GM21619 (cell line): ENCODE measurements around the gene ZNF546.
"Not testable (repeated sequence)": the region's sequence is repeated elsewhere in the genome, so short reads cannot be mapped to it uniquely, and the experiment has no call there.

Source experiments
- ATAC-seq: cut with Tn5 transposase; IDR thresholded peaks from one replicate; pipeline ENCODE4 v1.9.1; 2021; ENCODE audit not compliant: unreplicated experiment

Gene ZNF546

DNA sequence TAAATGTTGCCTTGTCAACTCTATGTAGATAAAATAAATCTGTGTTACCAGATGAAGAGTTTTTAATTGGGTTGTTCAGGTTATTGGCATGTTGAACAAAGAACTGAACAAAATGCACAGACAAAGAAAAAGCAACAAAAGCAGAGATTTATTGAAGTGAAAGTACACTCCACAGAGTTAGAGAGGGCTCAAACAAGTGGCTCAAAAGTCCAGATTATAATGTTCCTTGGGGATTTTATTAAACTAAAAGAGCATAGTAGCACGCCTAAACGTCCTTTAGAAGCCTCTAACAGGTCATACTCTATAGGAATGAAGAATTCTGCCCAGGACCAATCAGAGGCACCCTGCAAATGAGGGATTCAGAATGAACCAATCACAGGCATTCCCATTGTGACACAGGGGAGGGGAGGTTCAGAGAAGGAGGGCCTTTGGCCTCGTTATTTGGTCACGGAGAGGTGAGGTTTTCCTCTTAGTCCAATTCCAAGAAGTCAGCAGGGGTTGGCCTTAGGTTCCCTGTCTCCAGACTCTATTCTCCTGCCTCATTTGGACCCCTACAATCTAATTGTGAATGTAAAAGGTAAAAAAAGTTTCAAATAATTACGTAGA is 13.1 kb upstream of the ZNF546 start:
- ATAC-seq: no peak

DNA sequence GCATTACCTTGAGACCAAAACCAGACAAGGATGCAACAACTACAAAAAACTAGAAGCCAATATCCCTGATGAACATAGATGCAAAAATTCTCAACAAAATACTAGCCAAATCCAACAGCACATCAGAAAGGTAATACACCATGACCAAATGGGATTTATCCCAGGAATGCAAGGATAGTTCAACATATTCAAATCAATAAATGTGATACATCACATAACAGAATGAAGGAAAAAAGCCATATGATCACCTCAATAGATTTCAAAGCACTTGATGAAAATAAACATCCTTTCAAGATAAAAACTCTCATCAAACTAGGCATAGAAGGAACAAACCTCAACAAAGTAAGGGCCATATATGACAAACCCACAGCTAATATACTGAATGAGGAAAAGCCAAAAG is 10.2 kb upstream of the ZNF546 start:
- ATAC-seq: no peak

DNA sequence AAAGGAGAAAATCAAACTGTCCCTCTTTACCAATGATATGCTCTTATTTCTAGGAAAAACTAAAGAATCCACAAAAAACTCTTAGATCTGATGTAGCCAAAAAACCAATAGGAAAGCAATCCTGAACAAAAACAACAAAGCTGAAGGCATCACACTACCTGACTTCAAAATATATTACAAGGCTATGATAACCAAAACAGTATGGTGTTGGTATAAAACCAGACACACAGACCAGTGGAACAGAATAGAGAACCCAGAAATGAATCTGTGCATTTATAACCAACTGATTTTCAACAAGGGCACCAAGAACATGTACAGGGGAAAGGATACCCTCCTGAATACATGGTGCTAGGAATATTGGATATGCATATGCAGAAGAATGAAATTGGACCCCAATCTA is 9.7 kb upstream of the ZNF546 start:
- no peak for ATAC-seq

DNA sequence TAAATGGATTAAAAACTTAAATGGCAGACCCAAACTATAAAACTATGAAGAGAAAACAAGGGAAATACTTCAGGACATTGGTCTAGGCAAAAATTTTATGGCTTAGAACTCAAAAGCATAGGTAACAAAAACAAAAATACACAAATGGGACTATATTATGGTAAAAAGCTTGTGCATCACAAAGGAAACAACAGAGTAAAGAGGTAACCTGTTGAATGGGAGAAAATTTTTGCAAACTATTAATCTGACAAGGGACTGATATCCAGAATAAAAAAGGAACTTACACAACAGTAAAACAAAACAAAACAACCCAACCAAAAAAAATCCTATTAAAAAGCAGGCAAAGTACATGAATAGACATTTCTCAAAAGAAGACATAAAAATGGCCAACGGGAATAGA is 9.3 kb upstream of the ZNF546 start:
- no peak for ATAC-seq

DNA sequence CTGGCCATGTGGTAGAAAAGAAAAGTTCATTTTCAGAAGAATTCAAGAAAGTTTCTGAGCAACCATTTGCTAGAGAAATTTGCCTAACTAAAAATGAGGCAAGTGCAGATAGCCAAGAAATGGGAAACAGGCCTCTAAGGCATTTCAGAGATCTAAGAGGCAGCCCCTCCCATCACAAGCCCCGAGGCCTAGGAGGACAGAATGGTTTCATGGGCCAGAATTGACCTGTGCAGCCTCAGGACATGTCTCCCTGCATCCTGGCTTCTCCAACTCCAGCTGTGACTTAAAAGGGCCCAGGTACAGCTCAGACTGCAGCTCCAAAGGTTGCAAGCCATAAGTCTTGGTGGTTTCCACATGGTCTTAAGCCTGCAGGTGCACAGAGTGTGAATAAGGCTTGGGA is 3.3 kb upstream of the ZNF546 start:
- ATAC-seq: no peak

DNA sequence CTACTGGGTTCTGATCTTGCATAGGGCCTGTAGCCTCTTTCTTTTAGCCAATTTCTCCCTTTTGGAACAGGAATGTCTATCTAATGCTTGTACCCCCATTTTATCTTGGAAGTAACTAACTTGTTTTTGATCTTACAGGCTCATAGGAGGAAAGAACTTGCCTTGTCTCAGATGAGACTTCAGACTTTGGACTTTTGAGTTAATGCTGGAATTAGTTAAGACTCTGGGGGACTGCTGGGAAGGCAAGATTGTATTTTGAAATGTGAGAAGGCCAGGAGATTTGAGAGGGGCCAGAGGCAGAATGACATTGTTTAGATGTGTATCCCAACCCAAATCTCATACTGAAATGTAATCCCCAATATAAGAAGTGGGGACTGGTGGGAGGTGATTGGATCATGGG is 2.5 kb upstream of the ZNF546 start:
- no peak for ATAC-seq

DNA sequence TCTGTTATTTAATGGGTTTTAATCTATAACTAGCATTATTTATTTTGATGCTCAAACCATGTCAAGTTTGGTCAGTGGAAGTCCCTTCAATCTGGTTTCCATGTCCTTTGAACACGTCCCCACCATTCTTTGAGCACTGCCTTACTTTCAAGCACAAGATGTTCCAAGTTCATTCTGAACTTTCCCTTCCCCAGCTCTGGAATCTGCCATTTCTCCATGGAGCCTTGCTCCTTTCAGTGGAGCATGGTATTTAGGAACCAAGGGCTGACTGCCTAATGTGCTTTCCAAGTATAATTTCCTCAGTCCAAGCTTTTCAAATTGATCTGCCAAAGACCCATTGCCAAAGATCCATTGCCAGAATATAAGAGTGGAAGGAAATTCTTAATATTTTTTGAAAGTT is 1.1 kb upstream of the ZNF546 start:
- ATAC-seq: no peak

DNA sequence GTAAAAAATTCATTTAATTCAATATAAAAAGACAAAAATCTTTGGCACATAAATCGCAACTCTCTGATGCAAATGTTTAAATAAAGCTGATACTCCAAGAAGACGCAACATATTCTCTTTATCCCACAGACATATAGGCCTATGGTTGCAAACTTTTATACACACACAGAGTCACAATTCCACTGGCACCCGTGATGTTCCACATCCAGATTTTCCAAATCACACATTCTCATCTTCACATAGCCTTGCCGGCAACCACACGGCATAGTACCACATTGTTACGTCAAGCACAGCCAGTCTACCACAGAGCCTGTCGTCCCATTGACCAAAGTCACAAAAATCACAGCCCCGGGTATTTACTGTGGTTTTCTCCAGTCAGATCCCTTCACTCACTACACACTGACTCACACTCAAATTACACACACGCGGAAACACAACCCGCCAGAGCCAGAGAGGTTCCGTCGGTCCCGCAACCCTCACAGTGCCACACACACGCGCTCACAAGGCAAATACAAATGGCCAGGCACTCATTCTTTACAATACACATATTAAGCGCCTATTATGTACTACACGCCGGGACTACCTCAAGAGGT is 546 bp upstream of the ZNF546 start:
- ATAC-seq: peak; percentile 22

DNA sequence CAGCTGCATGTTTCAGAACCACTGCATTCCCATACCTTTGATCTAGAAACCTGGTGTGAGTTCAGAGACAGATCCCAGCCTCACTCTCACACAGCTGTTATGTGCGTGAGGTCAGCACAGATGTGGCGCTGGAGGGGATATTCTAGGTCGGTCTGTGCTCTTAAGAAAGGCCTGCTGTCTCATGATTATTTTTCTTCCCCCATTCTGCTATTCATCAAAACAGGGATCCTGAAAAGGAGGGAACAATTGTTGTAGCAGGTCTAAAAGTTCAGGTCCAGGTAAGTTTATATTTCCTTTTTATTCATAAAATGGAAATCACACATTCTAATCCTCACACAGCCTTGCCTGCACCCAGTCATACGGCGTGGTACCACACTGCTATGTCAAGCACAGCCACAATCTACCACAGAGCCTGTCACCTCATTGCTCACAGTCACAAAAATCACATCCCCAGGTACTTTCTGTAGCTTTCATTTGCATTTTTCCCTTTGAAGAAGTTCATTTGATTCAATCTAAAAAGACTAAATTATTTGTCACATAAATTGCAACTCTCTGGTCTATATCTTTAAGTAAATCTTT is 867 bp downstream of the ZNF546 start:
- peak; percentile 13 for ATAC-seq

DNA sequence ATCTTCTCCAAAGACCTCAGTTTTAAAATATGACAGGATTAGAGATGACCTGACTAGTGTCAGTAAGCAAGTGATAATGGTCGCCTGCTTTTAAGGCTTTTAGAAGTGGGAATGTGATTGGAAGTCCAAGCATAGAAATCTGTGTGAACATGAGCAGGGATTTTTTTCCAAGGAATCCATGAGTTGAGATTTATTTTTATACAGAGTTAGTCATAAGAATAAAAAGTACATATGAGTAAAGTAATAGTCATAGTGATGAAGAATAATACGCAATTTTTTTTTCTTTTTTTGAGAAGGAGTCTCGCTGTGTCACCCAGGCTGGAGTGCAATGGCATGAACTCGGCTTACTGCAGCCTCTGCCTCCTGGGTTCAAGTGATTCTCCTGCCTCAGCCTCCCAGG is 1.6 kb downstream of the ZNF546 start:
- no peak for ATAC-seq

DNA sequence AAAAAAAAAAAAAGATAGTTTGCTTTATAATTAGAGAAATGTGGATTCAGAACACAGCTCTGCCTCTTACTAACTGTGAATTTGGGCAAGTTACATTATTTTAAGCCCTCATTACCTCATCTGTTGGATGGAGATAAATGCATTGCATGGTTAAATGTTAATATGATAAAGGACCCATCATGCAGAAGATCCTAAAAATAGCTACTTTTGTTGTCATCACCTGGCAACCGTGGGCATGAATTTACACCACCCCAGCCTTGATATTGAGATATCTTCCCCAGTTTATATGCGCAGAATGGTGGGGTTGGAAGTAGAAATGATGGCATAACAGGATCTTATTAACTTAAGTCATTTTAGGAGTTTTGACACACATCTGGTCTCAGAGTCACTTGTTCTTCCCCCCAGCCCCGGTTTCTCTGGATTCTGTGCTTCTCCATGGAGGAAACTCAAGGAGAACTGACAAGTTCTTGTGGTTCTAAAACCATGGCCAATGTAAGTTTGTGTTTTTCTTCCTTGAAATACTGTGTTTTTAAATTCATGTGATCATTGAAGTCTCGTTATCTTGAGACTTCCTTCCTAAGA is 8.9 kb downstream of the ZNF546 start:
- ATAC-seq: no peak

DNA sequence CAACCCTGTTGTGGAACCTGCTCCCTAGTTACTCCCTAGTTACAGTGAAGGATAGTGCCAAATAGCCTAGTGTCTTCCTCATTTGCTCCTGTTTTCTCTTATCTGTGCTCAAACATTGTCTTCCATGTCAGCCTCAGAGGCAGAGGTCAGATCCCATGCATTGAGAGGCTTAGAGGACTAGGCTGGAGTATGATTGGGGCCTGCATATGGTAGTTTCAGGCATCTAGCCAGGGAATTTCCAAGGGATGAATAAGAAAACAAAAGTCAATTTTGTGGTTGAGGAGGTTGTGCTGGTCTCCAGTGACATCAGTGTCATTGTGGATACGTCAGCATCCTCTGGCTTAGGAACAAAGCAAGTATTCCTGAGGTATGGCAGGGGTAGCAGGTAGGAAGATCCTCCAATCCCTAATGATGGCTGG is 9.4 kb downstream of the ZNF546 start:
- ATAC-seq: no peak

DNA sequence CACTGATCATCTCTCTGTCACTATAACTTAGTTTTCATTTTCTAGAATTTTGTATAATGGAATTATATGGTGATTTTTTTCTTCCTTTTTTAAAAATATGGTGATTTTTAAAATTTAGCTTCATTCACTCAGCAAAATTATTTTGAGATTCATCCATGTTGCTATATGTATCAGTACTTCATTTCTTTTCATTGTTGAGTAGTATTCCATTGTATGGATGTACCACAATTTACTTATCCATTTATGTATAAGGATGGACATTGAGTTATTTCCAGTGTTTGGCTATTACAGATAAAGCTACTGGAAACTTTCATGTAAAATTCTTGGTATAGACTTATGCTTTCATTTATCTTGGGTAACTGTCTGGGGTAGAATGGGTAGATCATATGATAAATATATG is 12.8 kb downstream of the ZNF546 start:
- ATAC-seq: no peak

DNA sequence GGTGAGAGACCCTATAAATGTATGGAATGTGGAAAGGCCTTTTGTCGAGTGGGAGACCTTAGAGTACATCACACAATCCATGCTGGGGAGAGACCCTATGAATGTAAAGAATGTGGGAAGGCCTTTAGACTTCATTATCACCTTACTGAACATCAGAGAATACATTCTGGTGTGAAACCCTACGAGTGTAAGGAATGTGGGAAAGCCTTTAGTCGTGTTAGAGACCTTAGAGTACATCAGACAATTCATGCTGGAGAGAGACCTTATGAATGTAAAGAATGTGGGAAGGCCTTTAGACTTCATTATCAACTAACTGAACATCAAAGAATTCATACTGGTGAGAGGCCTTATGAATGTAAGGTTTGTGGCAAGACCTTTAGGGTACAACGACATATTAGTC is 17.1 kb downstream of the ZNF546 start:
- ATAC-seq: no peak

DNA sequence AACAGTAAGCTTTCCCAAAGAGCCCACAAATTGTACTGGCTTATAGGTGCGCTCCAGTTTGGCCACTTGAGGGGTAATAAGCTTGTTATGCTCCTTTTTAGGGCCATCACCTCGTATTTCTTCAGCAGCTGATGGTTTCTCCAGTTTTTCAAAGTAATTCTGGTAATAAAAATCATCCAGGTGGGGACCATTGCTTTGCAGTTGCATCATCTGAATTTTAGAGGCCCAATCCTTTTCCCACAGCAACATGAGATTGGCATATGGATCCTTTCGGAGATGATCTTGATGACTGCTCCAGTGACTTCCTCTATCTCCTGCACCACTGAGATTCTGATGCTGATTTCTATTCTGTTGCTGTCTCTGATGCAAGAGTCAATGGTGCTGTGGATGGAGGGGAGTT is 27.1 kb downstream of the ZNF546 start:
- ATAC-seq: no peak

DNA sequence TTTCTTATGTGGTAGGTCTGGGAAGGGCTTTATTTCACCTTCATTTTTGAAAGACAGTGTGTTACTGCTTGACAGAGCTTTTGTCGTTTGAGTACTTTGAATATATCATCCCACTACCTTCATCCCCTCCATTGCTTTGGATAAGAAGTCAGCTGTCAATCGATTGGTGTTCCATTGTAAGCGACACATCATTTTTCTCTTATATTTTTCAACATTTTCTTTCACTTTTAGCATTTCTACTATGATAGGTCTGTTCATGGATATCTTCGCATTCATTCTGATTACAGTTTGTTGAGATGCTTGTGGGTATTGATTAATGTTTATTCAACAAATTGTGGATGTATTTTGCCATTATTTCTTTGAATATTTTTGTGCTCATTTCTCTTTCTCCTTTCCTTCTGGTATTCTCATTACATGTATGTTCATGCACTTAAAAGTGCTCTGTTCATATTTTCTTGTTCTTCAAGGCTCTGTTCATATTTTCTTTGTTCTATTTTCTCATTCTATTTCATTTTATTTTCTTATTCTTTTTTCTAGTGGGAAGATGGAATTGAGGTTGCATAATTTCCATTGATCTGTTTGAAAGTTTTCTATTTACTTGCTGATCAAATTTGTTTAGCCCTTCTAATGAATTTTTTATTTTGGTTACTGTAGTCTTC is 29.2 kb downstream of the ZNF546 start:
- no peak for ATAC-seq

DNA sequence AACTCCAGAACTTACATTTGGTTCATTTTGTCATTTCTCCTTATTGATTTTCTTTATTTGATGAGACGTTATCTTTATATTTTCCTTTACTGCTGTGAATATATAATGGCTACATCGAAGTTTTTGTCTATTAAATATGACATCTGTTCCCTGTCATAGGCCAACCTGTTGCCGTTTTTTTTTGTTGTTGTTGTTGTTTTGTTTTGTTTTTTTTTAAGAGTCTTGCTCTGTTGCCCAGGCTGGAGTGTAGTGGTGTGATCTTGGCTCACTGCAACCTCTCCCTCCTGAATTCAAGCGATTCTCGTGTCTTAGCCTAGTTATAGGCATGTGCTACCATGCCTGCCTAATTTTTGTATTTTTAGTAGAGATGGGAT is 29.7 kb downstream of the ZNF546 start:
- no peak for ATAC-seq

DNA sequence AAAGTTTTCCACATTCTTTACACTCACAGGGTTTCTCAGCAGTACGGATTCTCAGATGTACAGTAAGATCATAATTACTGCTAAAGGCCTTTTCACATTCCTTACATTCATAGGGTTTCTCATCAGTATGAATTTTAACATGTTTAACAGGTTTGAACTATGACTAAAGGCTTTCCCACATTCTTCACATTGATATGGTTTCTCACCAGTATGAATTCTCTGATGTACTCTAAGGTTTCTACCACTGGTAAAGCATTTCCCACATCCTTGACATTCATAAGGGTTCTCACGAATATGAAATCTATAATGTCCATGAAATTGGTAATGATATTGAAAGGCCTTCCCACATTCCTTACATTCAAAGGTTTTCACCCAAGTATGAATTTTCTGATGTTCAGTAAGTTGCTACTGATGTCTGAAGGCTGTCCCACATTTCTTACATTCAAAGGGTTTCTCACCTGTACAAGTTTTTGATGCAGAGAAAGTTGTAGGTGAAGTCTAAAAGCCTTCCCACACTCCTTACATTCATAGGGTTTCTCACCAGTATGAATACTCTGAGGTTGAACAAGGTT is 37.2 kb downstream of the ZNF546 start:
- no peak for ATAC-seq

DNA sequence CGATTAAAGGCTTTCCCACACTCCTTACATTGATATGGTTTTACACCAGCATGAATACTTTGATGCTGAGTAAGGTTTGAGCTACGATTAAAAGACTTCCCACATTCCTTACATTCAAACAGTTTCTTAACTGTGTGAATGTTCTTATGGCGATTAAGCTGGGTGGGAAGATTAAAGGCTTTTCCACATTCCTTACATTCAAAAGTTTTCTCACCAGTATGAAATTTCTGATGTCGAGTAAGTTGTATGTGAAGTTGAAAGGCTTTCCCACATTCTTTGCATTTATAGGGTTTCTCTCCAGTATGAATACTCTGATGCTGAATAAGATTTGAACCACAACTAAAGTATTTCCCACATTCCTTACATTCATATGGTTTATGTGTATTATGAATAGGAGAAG is 39.1 kb downstream of the ZNF546 start:
- ATAC-seq: no peak

DNA sequence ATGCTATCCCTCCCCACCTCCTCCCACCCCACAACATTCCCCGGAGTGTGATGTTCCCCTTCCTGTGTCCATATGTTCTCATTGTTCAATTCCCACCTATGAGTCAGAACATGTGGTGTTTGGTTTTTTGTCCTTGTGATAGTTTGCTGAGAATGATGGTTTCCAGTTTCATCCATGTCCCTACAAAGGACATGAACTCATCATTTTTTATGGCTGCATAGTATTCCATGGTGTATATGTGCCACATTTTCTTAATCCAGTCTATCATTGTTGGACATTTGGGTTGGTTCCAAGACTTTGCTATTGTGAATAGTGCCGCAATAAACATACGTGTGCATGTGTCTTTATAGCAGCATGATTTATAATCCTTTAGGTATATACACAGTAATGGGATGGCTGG is 41.2 kb downstream of the ZNF546 start:
- not testable (repeated sequence) for ATAC-seq

DNA sequence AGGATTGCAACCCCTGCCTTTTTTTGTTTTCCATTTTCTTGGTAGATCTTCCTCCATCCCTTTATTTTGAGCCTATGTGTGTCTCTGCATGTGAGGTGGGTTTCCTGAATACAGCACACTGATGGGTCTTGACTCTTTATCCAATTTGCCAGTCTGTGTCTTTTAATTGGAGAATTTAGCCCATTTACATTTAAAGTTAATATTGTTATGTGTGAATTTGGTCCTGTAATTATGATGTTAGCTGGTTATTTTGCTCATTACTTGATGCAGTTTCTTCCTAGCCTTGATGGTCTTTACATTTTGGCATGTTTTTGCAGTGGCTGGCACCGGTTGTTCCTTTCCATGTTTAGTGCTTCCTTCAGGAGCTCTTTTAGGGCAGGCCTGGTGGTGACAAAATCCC is 44.9 kb downstream of the ZNF546 start:
- not testable (repeated sequence) for ATAC-seq

DNA sequence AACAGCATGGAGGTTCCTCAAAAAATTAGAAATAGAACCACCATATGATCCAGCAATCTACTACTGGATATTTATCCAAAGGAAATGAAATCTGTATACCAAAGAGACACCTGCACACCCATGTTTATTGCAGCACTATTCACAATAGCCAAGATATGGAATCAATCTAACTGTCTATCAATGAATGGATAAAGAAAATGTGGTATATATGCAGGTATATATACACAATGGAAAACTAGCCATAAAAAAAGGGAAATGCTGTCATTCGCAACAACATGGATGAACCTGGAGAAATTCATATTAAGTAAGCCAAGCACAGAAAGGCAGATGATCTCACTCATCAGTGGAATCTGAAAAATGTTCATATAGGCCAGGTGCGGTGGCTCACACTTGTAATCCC is 56.6 kb downstream of the ZNF546 start:
- no peak for ATAC-seq
